SKM-1 treated with dmso at 0.1 percent for 144 hours (cell line): Measurements from ENCODE around the gene HTR1E.
"Not testable (repeated sequence)": the region's sequence is repeated elsewhere in the genome, so short reads cannot be mapped to it uniquely, and the experiment has no call there.

Experiments
- DNase-seq: peaks from one replicate; lab custom pipeline; 2025; ENCODE audit not compliant: unreplicated experiment; lab: John Stamatoyannopoulos, UW

The HTR1E gene

DNA sequence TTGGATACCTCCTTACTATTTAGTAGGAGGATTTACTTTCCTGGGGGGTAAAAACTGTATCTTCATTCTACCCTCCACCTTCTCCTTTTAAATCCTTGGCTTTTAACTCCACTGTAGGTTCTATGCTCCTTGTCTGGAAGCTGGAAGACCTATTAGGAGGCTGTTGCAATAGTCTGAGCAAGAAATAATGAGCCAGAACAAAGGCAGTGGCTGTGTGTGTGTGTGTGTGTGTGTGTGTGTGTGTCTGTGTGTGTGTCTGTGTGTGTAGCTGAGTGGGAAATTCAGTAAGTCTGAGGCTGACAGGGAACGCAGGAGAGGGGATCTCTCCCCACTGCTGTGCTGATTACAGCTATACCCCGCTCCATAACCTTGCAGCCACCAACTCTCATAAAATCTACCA lies 35.8 kb downstream of the HTR1E start:
- no peak for DNase-seq

DNA sequence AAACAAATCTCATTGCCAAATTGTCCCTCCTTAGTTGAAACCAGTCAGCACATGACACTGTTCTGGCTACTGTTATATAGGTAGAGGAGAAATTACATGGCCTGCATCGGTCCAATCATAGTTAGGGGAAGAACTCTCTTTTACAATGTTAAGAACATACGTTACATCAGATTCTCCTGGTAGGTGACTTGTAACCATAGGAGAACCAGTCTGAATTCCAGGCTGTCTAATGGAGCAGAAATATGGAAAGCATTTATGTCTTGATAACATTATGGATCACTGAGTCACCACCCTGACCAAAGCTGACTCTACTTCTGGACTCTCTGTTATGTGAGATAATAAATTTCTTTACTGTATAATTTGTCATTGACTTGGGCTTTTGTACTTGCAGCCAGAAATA lies 40.9 kb downstream of the HTR1E start:
- no peak for DNase-seq

- no peak for DNase-seq
Observed at GRCh38 chr6:87001494-87001893, 64.2 kb downstream of the HTR1E start.

DNA sequence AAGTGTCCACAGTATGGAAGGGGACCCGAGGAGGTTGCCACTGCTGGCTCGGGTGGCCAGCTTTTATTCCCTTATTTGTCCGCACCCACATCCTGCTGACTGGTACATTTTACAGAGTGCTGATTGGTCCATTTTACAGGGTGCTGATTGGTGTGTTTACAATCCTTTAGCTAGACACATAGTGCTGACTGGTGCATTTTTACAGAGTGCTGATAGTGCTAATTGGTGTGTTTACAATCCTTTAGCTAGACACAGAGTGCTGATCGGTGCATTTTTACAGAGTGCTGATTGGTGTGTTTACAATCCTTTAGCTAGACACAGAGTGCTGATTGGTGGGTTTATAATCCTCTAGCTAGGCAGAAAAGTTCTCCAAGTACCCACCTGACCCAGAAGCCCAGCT lies 65.1 kb downstream of the HTR1E start:
- not testable (repeated sequence) for DNase-seq

DNA sequence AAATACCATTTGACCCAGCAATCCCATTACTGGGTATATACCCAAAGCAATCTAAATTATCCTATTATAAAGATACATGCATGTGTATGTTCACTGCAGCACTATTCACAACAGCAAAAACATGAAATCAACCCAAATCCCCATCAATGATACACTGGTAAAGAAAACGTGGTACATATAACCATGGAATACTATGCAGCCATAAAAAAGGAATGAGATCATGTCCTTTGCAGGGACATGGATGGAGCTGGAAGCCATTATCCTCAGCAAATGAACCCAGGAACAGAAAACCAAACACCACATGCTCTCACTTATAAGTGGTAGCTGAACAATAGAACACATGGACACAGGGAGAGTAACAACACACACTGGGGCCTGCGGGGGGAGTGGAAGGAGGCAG lies 69.2 kb downstream of the HTR1E start:
- not testable (repeated sequence) for DNase-seq

GRCh38 chr6:87009581-87009980 lies 72.3 kb downstream of the HTR1E start:
- not testable (repeated sequence) for DNase-seq

- no peak for DNase-seq
Observed at GRCh38 chr6:87012035-87012434, 74.7 kb downstream of the HTR1E start.

GRCh38 chr6:87012743-87013142 lies 75.4 kb downstream of the HTR1E start:
- no peak for DNase-seq

- DNase-seq = no peak
Observed at GRCh38 chr6:87016772-87017171, 79.4 kb downstream of the HTR1E start.

GRCh38 chr6:87027021-87027420 lies 89.7 kb downstream of the HTR1E start:
- DNase-seq = no peak

- DNase-seq = no peak
Observed at GRCh38 chr6:87029711-87030314, 92.5 kb downstream of the HTR1E start.

DNA sequence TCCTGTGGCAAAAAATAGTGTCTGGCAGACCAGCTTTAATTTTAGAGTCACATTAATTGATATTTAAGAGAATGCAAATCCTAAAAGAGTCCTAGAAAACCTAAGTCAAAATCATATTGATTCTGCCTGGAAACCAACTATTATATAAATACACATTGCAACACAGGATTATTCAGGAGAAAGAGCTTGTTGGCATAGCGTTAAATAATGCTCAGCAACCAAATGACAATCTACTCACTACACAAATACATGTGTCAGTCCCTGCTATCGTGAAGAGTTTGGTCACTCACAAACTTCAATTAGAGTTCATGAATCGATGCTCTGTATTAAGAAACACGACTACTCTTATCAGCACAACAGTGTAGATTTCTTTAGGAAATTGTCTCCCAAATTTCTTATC lies 103.4 kb downstream of the HTR1E start:
- no peak for DNase-seq

DNA sequence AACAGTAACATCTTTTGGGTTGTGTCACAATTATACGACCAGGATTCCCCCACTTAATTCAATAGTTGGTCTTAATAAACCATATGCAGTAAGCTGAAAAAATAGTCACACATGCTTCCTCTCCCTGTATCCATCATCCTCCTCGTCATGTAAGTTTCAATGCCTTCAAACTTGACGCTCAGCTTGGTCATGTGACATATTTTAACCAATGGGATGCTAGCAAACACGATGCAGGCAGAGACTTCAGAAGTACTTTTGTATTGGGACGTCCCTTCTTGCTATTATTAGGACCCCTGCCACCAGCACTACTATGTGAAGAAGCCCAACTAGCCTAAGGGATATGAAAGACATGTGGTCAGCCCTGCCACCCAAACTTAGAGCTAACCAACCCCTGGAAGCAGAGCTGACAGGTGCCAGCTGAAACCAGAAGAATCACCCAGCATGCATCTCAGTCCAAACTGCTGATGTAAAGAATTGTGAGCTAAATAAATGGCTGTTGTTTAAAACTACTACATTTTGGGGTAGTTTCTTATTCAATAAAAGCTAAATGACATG lies 108.3 kb downstream of the HTR1E start:
- no peak for DNase-seq

DNA sequence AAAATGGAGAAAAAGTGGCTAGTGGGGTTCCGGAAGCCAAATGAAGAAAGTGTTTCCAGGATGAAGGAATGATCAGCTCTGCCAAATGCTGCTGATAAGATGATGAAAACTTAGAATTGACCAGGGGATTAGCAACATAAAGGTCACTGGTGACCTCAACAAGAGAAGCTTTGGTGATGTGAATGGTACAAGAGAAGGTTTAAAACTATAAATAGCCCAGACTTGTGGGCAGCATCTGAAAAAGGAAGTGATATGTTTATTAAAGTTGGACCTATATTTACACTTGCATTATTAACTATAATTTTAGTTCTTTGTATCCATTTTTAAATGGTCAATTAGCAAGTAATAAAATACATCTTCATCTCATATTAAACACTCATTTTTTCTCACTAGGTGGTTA lies 112.5 kb downstream of the HTR1E start:
- no peak for DNase-seq

DNA sequence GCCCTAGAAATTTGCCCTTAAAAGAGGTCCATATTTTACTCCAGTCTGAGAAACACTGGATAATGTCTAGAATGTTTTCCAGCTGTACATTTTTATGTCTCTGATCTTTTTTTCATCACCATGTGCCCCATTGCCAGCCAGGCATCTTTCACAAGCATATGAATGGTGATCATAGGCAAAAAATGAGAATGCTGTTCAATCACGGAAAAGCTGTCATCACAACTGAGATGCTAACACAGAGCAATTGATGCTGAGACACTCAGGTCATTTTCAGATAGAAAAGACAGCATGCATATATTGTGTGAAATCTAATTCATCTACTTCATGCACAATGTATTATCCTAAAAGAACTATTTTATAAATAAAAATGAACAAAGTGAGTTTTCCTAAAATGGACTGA lies 116.0 kb downstream of the HTR1E start:
- no peak for DNase-seq

- DNase-seq = no peak
Observed at GRCh38 chr6:87054143-87054833, 117.0 kb downstream of the HTR1E start.

DNA sequence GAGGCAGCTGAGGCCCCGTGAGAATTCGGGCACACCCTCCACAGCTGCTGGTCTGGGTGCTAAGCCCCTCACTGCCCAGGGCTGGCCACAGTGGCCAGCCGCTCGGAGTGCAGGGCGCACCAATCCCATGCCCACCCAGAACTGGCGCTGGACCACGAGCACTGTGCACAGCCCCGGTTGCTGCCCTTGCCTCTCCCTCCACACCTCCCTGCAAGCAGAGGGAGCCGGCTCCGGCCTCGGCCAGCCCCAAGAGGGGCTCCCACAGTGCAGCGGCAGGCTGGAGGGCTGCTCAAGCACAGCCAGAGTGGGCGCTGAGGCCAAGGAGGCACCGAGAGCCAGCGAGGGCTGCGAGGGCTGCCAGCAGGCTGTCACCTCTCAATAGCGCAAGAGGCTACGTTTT lies 122.6 kb downstream of the HTR1E start:
- DNase-seq = no peak

DNA sequence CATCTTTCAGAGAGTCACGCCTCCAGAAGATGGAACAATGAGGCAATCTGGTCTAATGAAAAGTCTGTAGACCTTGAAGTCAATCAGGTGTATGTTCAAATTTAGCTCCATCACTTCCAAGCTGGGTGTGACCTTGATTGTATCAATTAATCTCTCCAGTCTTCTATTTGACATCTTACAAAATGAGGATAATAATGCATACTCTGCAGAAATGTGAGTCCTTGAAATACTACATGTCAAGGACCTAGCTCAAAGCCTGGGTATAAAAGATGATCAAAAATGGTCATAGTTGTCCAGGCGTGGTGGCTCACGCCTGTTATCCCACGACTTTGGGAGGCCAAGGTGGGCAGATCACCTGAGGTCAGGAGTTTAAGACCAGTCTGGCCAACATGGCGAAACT lies 127.8 kb downstream of the HTR1E start:
- no peak for DNase-seq
